HL-60 (cell line): ENCODE results near the gene ZNHIT6.

ENCODE experiments used
- POLR2AphosphoS5 ChIP-seq: IDR thresholded peaks from 2 replicates; pipeline ENCODE4 v1.6.1; 2012; ENCODE audit warnings: low read depth
- SPI1 ChIP-seq: IDR thresholded peaks from 2 replicates; pipeline ENCODE4 v1.6.1; 2012; ENCODE audit warnings: low read depth, mild to moderate bottlenecking, borderline replicate concordance
- TF ChIP-seq, protein P1 (sequence below): IDR thresholded peaks from one replicate; pipeline ENCODE4 v1.5.1; 2011; ENCODE audit warnings: low read length, control low read depth, inconsistent platforms; ENCODE audit not compliant: insufficient read depth
- TF ChIP-seq, protein P2 (sequence below): IDR thresholded peaks from 2 replicates; pipeline ENCODE4 v1.6.1; 2012; ENCODE audit warnings: low read depth; ENCODE audit not compliant: insufficient replicate concordance

DNA sequence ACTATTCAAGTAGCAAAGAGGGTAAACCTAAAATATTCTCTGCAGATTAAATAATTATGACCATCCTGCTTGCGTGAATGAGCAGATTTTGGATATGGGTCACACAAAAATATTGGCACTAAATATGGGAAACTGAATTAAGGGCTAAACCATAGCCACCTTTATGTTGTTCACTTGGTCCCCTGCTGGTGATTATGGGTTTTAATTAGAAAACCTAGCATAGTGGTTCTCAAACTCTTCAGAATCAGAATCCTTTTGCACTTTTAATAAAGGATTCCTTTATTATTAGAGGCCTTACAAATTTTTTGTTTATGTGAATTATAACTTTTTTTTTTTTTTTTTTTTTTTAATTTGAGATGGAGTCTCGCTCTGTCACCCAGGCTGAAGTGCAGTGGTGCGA, 38.5 kb upstream of the ZNHIT6 start:
- TF ChIP-seq, protein P1, sequence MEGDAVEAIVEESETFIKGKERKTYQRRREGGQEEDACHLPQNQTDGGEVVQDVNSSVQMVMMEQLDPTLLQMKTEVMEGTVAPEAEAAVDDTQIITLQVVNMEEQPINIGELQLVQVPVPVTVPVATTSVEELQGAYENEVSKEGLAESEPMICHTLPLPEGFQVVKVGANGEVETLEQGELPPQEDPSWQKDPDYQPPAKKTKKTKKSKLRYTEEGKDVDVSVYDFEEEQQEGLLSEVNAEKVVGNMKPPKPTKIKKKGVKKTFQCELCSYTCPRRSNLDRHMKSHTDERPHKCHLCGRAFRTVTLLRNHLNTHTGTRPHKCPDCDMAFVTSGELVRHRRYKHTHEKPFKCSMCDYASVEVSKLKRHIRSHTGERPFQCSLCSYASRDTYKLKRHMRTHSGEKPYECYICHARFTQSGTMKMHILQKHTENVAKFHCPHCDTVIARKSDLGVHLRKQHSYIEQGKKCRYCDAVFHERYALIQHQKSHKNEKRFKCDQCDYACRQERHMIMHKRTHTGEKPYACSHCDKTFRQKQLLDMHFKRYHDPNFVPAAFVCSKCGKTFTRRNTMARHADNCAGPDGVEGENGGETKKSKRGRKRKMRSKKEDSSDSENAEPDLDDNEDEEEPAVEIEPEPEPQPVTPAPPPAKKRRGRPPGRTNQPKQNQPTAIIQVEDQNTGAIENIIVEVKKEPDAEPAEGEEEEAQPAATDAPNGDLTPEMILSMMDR = no peak
- no peak for TF ChIP-seq POLR2AphosphoS5
- no peak for TF ChIP-seq SPI1
- TF ChIP-seq, protein P2, sequence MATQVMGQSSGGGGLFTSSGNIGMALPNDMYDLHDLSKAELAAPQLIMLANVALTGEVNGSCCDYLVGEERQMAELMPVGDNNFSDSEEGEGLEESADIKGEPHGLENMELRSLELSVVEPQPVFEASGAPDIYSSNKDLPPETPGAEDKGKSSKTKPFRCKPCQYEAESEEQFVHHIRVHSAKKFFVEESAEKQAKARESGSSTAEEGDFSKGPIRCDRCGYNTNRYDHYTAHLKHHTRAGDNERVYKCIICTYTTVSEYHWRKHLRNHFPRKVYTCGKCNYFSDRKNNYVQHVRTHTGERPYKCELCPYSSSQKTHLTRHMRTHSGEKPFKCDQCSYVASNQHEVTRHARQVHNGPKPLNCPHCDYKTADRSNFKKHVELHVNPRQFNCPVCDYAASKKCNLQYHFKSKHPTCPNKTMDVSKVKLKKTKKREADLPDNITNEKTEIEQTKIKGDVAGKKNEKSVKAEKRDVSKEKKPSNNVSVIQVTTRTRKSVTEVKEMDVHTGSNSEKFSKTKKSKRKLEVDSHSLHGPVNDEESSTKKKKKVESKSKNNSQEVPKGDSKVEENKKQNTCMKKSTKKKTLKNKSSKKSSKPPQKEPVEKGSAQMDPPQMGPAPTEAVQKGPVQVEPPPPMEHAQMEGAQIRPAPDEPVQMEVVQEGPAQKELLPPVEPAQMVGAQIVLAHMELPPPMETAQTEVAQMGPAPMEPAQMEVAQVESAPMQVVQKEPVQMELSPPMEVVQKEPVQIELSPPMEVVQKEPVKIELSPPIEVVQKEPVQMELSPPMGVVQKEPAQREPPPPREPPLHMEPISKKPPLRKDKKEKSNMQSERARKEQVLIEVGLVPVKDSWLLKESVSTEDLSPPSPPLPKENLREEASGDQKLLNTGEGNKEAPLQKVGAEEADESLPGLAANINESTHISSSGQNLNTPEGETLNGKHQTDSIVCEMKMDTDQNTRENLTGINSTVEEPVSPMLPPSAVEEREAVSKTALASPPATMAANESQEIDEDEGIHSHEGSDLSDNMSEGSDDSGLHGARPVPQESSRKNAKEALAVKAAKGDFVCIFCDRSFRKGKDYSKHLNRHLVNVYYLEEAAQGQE = no peak
